GM18526 (cell line): Measurements from ENCODE around the gene SPINT1.

ENCODE experiments used
- POLR2A ChIP-seq: IDR thresholded peaks from 3 replicates; pipeline ENCODE4 v1.6.1; 2011; ENCODE audit not compliant: insufficient read length; ENCODE audit errors: extremely low read depth

The SPINT1 gene

GRCh38 chr15:40906991-40907802, 63.3 kb downstream of the SPINT1 start:
- TF ChIP-seq POLR2A, result no peak
